HPDE6-E6E7 (cell line): ENCODE measurements around the gene GFY.
"Not testable (repeated sequence)": the region's sequence is repeated elsewhere in the genome, so short reads cannot be mapped to it uniquely, and the experiment has no call there.

Experiments used
- DNase-seq: peaks from one replicate; pipeline ENCODE4 v3.0.0; 2011; ENCODE audit warnings: missing footprints; ENCODE audit errors: extremely low spot score

Gene GFY

DNA sequence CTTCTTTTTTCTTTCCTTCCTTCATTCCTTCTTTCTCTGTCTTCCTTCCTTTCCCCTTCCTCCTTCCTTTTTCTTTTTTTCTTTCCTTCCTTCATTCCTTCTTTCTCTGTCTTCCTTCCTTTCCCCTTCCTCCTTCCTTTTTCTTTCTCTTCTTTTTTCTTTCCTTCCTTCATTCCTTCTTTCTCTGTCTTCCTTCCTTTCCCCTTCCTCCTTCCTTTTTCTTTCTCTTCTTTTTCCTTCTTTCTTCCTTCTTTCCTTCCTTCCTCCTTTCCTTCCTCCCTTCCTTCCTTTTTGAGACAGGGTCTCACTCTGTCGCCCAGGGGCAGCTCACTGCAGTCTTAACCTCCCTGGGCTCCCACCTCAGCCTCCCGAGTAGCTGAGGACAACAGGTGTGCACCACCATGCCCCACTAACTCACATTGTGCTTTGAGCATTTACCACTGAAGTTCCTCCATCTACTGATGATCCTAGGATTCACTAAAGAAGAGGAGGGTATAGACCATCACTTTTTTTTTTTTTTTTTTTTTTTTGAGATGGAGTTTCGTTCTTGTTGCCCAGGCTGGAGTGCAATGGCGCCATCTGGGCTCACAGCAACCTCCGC lies 19.0 kb downstream of the GFY start:
- not testable (repeated sequence) for DNase-seq

DNA sequence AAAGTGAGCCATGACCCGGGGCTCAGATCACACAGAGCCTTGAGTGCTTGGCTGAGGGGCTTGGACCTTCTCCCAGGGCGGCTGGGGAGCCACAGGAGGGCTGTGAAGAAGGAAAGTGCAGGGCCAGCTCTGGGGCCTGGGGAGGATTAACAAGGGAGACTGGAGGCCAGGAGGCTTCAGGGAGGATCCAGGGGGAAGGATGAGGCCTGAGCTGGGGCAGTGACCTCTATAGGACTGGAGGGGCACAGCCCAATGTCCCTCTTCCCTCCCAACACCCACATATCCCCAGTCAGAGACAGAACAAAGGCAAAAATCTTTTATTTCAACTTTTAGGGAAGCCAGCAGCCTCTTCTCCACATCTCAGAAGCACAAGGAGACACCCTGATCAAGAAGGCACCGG lies 20.8 kb downstream of the GFY start:
- no peak for DNase-seq

DNA sequence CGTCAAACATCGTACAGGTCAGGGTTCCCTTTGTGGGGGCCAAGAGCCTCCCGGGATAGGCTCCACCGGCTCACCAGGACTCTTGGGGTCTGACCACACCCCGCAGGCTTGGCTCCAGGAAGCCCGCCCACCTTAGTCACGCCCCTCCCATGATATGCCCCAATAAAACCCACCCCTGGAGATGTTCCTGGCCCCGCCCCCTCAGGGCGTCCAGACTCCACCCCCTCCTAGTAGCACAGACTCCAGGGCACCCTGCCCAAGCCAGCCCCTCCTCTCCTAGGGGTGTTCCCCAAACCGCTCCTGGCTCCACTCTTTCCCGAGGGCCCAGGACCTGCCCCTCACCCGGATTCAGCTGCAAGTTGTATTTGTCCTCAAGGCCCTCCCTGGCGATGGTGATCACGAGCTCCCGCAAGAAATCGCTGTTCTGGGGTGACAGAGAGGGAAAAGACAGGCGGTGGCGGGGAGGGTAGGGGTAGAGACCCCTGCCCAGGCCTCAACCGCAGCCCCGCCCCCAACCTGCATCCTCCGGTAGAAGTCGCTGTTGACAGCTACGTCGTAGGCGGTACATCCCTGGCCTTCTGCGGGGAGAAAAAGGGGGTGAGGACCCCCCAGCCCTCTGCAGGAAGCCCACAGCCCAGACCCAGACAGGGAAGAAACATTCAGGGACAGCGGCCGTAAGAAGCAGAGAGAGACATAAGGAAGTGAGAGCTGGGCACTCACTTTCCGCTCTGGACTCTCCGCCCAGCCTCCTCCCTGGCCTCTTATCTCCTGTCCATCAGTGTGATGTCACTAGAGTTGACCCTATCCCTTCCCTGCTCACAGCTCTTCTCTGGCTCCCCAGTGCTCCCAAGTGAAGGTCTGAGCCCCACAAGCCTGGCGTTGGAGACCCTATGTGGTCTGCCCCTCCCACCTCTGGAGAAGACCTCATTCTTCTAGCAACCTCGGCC lies 22.6 kb downstream of the GFY start:
- no peak for DNase-seq

DNA sequence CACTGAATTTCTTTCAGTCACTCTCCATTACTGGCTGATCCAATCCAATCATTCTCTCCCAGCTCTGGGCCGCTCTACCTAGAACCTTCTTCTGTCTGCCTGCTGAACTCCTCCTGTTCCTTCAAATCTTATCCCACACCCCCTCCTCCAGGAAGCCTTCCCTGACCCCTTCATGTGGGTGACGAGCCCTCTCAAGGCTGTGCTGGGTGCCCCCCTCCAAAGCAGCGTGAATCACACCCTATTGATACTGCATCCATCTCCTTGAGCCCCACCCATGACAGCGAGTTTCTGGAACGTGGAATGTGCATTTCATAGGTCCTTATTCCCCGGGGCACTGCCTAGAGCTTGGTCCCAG lies 23.2 kb downstream of the GFY start:
- no peak for DNase-seq

DNA sequence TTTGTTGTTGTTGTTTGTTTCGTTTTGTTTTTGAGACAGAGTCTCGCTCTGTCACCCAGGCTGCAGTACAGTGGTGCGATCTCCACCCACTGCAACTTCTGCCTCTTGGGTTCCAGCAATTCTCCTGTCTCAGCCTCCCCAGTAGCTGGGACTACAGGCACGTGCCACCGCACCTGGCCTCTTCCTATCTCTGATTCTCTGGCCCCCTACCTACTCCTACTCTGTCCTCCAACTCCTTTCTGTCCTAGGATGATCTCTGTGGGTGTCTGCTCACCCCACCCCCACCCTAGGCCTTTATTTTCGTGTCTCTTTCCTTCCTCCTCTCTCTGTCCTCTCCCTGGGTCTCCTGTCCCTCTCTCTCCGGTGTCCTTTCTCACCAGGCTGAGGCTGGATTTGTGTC lies 25.2 kb downstream of the GFY start:
- no peak for DNase-seq

DNA sequence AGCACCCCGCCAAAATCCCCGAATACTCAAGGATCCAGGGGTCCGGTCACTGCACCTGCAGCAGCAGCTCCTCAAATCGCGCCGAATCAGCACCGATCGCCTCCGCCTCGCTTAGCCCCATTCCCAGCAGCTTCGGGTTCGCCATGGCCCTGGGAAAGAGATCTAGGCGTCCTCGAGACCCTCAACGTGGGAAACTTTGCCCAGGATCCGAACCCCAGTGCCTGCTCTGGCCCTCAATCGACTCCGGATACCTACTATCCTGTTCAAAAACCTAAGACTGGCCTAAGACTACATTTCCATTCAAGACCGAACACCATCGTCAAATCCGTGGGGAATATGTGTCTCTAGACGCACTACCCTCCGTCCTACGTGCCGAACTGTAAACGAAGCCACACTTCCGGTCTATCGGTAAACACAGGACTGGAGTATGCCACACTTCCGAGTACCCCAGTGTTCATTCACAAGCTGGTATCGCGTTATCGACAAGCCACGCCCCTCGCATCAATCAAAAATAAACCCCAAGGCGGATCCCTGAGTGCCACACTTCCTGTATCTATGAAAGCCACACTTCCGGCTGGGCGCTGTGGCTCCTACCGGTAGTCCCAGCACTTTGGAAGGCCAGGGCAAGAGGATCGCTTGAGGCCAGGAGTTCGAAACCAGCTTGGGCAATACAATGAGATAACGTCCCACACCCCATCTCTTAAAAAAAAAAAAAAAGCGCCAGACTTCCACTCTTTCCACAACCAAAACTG lies 26.4 kb downstream of the GFY start, which contains the start of gene PIH1D1:
TSS of gene PIH1D1 (minus strand) at position 385 of the 752 bp plus-strand sequence. CDS start at position 145, 240 bp downstream.
- DNase-seq: peak; percentile 94

DNA sequence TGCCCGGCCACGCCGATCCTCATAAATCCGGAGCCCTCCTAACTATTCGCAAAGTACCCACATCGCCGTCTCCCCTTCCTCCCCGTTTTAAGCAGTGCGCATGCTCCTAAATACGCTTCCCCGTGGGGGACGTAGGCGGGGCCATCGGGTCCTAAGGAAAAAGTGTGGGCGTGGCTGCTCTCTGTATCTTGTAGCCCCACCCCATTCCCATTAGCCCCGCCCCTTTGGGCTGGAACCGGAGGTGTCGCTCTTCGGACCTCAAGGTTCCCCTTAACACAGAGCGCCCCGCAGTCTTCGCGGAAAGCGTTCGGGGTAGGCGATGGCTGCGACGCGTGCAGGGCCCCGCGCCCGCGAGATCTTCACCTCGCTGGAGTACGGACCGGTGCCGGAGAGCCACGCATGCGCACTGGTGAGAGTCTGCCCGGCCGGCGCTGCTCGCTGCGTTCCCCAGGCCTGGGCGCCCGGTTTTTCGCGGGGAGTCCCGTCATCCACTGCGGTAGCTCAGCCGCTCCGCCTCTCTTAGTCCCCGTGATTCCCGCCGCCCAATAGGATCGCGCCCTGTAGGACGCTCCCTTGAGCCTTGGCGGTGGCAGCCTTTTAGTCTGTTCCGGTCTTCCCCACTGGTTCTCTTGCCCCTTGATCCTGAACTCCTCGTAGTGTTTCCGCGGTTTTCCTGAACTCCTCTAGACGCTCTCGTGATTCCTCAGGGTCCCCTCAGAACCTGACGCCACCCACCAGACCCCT lies 28.0 kb downstream of the GFY start, which contains the start of gene ALDH16A1:
TSS of gene ALDH16A1 (plus strand) at position 213 of the 744 bp plus-strand sequence. CDS start at position 320, 107 bp downstream.
- peak; percentile 97 for DNase-seq

DNA sequence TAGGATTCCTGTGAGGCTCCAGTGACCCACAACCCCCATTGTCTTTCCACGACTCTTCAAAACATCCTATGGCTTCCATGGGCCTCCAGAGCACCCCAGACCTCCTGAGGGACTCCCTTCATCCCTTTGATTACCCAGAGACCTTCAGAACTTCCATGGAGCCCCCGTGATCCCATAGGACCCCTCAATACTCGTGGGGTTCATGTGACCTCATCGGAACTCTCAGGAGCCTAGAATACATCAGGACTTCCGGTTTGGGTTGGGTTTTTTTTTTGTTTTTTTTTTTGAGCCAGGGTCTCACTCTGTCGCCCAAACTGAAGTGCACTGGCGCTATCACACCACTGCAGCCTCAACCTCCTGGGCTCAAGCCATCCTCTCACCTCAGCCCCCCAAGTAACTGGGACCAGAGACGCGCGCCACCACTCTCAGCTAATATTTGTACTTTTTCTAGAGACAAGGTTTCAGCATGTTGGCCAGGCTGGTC lies 28.6 kb downstream of the GFY start:
- DNase-seq: no peak

DNA sequence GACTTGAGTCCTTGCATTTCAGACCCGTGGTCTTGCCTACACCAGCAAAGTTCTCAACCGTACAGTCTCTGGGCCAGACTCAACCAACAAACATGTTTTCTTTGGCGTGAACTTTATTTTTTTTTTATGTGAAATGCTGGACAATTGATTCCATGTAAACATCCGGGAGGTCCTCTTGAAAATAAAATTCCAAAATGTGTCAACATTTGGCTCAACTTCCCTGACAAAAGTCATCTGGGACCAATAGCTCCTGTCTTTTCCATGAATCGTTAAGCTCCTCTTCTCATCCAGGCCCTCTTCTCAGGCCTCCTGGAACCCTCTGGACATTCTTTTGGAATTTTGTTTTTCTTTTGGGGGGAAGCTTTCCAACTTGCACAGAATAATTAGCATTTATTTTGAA lies 30.6 kb downstream of the GFY start:
- no peak for DNase-seq

DNA sequence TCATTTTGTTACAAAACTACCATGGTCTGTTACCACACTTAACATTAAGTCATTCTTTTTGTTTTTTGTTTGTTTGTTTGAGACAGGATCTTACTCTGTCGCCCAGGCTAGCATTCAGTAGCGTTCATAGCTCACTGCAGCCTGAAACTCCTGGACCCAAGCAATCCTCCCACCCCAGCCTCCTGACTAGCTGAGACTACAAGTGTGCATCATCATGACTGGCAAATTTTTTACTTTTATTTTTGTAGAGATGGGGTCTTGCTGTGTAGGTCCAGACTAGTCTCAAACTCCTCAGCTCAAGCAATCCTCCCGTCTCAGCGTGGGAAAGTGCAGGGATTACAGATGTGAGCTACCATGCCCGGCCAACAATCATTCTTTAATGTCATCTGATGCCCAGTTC lies 31.1 kb downstream of the GFY start:
- DNase-seq: no peak

DNA sequence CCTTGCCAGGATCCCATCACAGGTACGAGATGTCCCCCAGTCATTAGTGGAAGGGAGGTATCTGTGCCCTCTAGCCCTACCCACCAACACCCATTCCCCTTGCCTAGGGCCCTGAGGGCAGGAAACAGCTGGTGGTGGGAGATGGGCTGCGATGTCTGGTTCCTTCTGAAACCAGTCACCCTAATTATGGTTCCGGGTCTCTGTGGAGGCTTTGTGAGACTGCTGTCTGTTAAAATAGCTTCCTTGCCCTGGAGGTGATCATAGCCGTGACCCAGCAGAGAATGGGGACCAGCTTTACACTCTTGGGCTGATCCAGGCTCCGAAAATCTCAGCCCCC lies 33.3 kb downstream of the GFY start:
- DNase-seq: no peak

DNA sequence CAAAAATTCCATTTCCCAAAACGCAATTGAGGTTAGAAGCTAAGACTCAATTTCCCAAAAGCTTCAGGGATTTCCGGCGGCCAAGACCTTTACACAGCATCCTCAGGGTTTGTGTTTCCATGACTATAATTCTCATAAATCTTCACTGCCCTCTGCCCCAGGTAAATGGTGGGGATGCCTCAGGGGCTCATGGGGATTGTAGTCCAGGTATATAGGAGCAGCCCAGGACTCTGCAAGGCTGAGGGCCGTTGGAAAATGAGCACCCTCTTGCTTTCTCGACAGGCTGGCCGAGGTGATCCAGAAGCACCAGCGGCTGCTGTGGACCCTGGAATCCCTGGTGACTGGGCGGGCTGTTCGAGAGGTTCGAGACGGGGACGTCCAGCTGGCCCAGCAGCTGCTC lies 34.2 kb downstream of the GFY start:
- DNase-seq: no peak

DNA sequence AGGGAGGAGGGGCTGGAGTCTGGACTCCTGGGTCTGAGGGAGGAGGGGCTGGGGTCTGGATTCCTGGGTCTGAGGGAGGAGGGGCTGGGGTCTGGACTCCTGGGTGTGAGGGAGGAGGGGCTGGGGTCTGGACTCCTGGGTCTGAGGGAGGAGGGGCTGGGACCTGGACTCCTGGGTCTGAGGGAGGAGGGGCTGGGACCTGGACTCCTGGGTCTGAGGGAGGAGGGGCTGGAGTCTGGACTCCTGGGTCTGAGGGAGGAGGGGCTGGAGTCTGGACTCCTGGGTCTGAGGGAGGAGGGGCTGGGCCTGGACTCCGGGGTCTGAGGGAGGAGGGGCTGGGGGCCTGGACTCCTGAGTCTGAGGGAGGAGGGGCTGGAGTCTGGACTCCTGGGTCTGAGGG lies 35.9 kb downstream of the GFY start:
- DNase-seq: not testable (repeated sequence)

DNA sequence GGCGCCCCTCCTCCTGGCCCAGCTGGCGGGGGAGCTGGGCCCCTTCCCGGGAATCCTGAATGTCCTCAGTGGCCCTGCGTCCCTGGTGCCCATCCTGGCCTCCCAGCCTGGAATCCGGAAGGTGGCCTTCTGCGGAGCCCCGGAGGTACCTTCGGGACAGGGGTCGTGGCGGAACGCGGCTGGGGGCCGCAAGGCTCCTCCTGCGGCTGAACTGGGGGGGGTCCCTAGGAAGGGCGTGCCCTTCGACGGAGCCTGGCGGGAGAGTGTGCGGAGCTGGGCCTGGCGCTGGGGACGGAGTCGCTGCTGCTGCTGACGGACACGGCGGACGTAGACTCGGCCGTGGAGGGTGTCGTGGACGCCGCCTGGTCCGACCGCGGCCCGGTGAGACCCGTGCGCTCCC lies 36.5 kb downstream of the GFY start:
- no peak for DNase-seq

DNA sequence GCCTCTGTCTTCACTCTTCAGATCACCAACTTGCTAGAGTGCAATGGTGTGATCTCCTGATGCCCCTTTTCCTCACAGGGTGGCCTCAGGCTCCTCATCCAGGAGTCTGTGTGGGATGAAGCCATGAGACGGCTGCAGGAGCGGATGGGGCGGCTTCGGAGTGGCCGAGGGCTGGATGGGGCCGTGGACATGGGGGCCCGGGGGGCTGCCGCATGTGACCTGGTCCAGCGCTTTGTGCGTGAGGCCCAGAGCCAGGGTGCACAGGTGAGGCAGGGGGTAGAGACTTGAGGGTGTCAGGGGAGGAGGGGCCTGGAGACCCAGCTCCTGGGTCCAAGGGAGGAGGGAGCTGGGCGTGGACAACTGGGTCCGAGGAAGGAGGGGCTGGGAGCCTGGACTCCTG lies 37.3 kb downstream of the GFY start:
- DNase-seq: no peak

DNA sequence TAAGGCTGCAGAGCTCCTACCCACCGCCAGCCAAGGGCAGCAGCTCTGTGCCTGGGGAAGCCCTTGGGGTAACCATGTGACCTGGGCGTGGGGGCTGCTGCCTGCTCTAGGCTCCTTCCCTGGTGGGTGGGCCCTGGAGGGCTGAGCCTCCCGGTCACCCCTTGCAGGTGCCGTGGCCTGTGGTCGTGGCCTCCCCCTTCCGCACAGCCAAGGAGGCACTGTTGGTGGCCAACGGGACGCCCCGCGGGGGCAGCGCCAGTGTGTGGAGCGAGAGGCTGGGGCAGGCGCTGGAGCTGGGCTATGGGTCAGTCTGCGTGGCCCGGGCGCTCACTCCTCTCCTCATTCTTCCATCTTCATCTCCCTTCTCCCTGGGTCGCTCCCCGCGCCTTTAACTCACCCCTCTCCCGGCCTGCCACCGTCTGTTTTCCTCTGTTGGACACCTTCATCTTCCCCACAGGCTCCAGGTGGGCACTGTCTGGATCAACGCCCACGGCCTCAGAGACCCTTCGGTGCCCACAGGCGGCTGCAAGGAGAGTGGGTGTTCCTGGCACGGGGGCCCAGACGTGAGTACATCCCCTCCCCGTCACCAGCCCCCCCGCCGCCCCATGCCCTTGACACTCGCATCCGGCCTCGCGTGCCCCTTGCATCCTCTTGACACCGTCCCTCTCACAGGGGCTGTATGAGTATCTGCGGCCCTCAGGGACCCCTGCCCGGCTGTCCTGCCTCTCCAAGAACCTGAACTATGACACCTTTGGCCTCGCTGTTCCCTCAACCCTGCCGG lies 39.0 kb downstream of the GFY start:
- DNase-seq: no peak

DNA sequence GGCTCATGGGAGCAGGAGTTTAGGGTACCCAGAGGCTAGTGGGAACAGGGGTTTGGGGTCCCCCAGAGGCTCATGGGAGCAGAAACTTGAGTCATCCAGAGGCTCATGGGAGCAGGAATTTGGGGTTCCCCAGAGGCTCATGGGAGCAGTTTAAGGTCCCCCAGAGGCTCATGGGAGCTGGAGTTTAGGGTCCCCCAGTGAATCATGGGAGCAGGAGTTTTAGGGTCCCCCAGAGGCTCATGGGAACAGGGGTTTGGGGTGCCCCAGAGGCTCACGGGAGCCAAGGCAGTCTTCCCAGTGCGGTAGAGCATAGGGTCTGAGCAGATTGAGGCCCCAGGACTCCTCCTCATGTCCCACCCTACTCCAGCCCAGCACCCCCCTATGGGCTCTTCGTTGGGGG lies 40.2 kb downstream of the GFY start:
- no peak for DNase-seq

DNA sequence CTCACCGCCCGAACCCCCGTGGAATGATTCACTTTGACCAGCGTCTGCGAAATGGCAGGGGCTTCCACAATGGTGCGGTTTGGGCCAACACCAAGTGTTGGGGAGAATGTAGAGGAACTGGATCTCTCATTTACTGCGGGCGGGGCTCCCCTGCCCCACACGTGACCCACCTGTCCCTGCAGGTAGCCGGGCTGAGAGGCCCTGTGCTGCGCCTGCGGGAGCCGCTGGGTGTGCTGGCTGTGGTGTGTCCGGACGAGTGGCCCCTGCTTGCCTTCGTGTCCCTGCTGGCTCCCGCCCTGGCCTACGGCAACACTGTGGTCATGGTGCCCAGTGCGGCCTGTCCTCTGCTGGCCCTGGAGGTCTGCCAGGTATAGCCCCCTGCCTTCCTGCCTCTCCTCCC lies 43.0 kb downstream of the GFY start:
- DNase-seq: no peak

DNA sequence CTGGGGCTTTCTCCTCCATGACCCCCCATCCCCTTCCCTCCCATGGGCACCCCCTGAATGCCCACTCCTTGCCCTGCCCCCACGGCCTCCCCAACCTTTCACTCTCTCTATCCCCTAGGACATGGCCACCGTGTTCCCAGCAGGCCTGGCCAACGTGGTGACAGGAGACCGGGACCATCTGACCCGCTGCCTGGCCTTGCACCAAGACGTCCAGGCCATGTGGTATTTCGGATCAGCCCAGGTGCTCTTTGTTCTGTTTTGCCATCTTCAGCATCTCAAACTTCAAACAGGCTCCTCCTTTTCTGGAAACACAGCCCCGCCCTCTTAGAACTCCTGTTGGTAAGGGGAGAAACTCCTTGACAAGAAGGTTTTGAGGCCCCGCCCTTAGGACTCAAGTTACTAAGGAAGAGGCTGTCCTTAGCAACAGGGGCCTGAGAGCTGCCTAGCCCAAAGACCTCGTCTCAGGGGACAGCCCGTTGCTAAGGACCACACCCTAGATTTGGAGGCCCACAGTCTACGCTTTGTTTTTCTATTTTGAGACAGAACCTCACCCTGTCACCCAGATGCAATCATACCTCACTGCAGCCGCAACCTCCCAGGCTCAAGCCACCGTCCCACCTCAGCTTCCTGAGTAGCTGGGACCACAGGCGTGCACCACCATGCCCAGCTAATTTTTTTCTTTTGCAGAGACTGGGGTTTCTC lies 43.7 kb downstream of the GFY start:
- no peak for DNase-seq
